ENCODE results near the gene PSMB11.

GRCh38 chr14:22995889-22996625, 46.0 kb upstream of the PSMB11 start:
- no peak for TF ChIP-seq SMC3 (IDR thresholded peaks at IDR 0.05; ENCODE audit: borderline replicate concordance, low read length)
- TF ChIP-seq ZNF384 (IDR thresholded peaks at IDR 0.05; ENCODE audit: borderline replicate concordance, low read depth, low read length), result no peak
- TF ChIP-seq CTCF (IDR thresholded peaks at IDR 0.05 in 2 of 3, conservative IDR thresholded peaks at IDR 0.05 in 1 of 3; ENCODE audit: control insufficient read depth in 2 of 3, extremely low read depth in 1 of 3, insufficient read depth in 1 of 3, low read depth in 3 of 3, low read length in 3 of 3), result no peak
- TF ChIP-seq EZH2 (IDR thresholded peaks at IDR 0.05; ENCODE audit: borderline replicate concordance, control insufficient read depth, low read depth, low read length), result no peak
- TF ChIP-seq POLR2AphosphoS2 (IDR thresholded peaks at IDR 0.05; ENCODE audit: low read depth, low read length), result no peak
- no peak for TF ChIP-seq USF2 (IDR thresholded peaks at IDR 0.05; ENCODE audit: borderline replicate concordance, low read depth, low read length)
- no peak for TF ChIP-seq SREBF1 (IDR thresholded peaks at IDR 0.05; ENCODE audit: low read length)
- no peak for TF ChIP-seq SP1 (IDR thresholded peaks at IDR 0.05; ENCODE audit: low read depth, low read length)
